Stimulated activated CD8-positive, alpha-beta memory T cell treated with anti-CD3 and anti-CD28 coated beads, Interleukin-15, amount 100 ng/mL, for 4 hours (primary cell): Measurements from ENCODE around the gene SETBP1.

Experiments used
- DNase-seq, 2 donors: peaks; one replicate each; pipeline ENCODE4 v3.0.0-alpha.2; 2020; ENCODE audit warnings: low read depth in 2 of 2

SETBP1 gene

GRCh38 chr18:45066210-45066609, 385.5 kb downstream of the SETBP1 start:
- no peak for DNase-seq

GRCh38 chr18:45066886-45067285, 386.2 kb downstream of the SETBP1 start:
- DNase-seq: no peak

- DNase-seq: no peak
Measured at GRCh38 chr18:45068400-45069094, 387.9 kb downstream of the SETBP1 start.

GRCh38 chr18:45069546-45069945, 388.9 kb downstream of the SETBP1 start:
- DNase-seq: no peak

- DNase-seq: no peak
Measured at GRCh38 chr18:45071956-45072355, 391.3 kb downstream of the SETBP1 start.

GRCh38 chr18:45073556-45073955, 392.9 kb downstream of the SETBP1 start:
- no peak for DNase-seq

- no peak for DNase-seq
Measured at GRCh38 chr18:45081566-45082181, 401.0 kb downstream of the SETBP1 start.

GRCh38 chr18:45083226-45083855, 402.7 kb downstream of the SETBP1 start:
- DNase-seq: no peak

- no peak for DNase-seq
Measured at GRCh38 chr18:45084206-45084605, 403.5 kb downstream of the SETBP1 start.

GRCh38 chr18:45085916-45086624, 405.4 kb downstream of the SETBP1 start:
- DNase-seq: no peak

GRCh38 chr18:45086777-45087176, 406.1 kb downstream of the SETBP1 start:
- no peak for DNase-seq

GRCh38 chr18:45090526-45091140, 409.9 kb downstream of the SETBP1 start:
- DNase-seq: no peak

- no peak for DNase-seq
Measured at GRCh38 chr18:45100321-45101105, 419.8 kb downstream of the SETBP1 start.

- DNase-seq: no peak
Measured at GRCh38 chr18:45102126-45102525, 421.4 kb downstream of the SETBP1 start.

GRCh38 chr18:45102863-45103262, 422.2 kb downstream of the SETBP1 start:
- no peak for DNase-seq

GRCh38 chr18:45103319-45104048, 422.8 kb downstream of the SETBP1 start:
- DNase-seq: no peak

GRCh38 chr18:45104049-45104395, 423.3 kb downstream of the SETBP1 start:
- no peak for DNase-seq

GRCh38 chr18:45106331-45106774, 425.7 kb downstream of the SETBP1 start:
- DNase-seq: peak in 1 of 2 donors; percentile 1

GRCh38 chr18:45107425-45107824, 426.7 kb downstream of the SETBP1 start:
- DNase-seq: no peak

- no peak for DNase-seq
Measured at GRCh38 chr18:45108754-45109153, 428.1 kb downstream of the SETBP1 start.

- no peak for DNase-seq
Measured at GRCh38 chr18:45109271-45109670, 428.6 kb downstream of the SETBP1 start.
